HG02763 (cell line): ENCODE measurements around the gene DHX36.

Source experiments
- ATAC-seq: cut with Tn5 transposase; IDR thresholded peaks from one replicate; pipeline ENCODE4 v1.9.1; 2021; ENCODE audit warnings: mild to moderate bottlenecking, moderate library complexity; ENCODE audit not compliant: unreplicated experiment

DHX36 gene

DNA sequence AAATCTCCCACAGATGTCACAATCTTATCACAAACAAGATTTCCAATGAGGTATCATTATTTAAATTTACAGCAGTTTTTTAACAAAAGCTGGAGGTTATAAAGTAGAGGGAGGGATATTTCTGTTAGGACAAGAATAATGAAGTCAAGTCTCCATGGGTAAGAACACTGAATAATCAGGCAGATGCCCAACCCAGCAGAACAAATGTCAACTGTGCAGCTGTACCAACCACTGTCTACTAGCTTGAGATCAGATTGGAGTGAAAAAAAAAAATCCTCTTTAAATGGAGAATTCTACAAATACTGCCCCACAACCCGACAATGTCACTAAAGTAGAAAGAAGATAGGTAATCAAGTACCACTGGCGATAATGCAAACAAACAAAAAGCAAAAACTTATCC, 30.3 kb downstream of the DHX36 start:
- no peak for ATAC-seq

GRCh38 chr3:154290187-154290586, 34.1 kb downstream of the DHX36 start:
- ATAC-seq: no peak

DNA sequence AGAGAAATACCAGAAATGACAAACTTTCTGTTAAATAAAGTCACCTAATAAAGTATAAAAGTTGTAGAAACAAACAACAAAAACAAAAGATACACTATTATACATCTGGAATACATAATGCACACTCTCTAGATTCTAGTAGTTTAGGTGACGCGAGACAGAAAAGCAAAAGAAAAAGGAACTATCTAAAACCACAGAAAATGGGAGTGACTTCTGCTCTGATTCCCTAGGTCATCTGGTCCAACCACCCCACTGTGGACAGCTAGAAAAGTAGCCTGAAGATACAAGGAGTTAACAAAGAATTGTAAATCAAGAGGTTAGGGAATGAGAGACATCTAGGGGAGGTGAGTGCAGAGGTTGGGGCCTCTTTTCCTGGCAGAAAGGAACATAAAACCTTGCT, 39.1 kb downstream of the DHX36 start:
- ATAC-seq: peak; percentile 53

- no peak for ATAC-seq
Observed at GRCh38 chr3:154280161-154280560, 44.1 kb downstream of the DHX36 start.

DNA sequence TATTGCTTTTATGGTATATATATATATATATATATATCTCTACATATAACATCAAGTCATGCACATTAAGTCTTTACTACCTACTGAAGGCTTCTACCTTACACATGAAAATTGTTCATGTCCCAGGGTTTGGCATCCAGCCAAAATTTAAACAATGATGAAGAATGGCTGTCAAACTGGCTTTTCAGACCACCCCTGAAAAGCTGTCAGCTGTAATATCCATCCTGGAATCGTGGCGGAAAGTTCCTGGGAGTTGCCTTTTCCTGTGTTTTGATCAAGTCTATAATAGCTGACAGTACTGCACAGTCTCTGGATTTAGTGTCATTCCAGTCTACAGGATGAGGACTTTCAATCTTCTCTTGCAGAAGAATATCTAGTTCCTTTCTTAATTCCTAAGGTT, 48.3 kb downstream of the DHX36 start:
- no peak for ATAC-seq

DNA sequence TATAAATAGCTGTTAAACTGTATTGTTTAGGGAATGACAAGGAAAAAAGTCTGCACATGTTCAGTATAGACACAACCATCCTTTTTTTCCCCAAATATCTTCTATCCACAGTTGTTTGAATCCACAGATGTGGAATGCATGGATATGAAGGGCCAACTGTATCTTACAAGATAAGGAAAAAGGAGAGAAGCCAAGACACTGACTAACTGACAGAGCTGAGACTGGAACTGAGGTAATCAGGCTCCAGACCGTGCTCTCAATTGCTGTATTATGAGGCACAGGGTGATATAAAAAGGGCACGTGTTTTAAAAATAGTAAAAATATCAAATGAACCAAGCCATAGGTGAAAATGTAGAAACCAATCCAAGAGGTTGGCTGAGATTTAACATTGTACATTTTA, 49.0 kb downstream of the DHX36 start:
- ATAC-seq: no peak

- no peak for ATAC-seq
Observed at GRCh38 chr3:154274348-154274747, 49.9 kb downstream of the DHX36 start.

DNA sequence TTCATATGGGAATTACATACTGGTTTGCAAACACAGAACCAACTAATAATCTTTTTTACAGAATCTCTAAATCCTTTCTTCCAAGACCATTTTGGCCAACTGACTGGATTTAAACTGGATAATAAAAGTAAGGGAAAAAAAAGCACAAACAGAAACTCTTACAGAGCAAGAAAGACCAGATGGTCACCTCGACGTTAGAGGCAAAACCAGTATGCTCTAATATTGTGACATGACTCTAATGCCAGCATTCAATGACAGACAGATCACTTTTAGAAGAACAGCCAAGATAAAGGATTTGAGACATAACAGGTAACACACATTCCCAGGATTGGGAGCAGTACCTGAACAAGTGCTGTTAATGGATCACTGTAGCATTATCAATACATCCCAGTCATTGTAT, 50.9 kb downstream of the DHX36 start:
- no peak for ATAC-seq

- no peak for ATAC-seq
Observed at GRCh38 chr3:154254527-154254926, 69.8 kb downstream of the DHX36 start.

- ATAC-seq: peak; percentile 77
Observed at GRCh38 chr3:154252759-154253638, 71.3 kb downstream of the DHX36 start.

DNA sequence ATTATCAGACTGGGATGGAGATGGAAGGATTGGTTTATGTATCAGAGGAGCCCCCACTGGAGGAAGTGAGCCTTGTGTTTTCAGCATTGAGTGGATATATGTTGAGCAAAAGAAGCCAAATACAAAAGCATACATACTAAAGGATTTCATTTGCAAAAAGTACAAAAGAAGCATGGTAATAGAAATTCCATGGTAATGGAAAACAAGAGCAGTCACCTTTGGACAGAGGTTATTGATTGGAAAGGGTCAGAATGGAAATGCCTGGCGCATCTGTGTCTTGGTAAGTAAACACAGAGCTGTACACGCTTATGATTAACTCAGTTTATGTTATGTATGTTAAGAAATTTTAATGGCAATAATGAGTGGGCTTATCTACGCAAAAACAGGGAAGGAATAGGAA, 72.7 kb downstream of the DHX36 start:
- no peak for ATAC-seq

DNA sequence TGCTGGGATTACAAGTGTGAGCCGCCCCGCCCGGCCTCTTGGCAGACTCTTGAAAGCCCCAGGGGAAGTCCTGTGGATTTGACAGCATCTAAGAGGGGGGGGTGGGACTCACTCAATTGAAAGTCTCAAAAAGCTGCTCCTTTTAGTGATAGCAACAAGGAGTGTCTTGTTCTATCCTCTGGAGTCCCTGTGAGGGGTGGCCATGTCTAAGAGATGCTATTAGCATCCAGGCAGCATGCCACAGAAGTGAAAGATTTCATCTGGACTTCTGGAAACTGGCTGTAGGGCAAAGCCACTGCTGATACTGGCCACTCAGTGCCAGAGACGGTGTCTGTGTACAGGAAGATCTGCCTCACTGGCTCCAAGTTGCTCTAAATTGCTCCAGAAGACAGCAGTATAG, 74.0 kb downstream of the DHX36 start:
- ATAC-seq: no peak

DNA sequence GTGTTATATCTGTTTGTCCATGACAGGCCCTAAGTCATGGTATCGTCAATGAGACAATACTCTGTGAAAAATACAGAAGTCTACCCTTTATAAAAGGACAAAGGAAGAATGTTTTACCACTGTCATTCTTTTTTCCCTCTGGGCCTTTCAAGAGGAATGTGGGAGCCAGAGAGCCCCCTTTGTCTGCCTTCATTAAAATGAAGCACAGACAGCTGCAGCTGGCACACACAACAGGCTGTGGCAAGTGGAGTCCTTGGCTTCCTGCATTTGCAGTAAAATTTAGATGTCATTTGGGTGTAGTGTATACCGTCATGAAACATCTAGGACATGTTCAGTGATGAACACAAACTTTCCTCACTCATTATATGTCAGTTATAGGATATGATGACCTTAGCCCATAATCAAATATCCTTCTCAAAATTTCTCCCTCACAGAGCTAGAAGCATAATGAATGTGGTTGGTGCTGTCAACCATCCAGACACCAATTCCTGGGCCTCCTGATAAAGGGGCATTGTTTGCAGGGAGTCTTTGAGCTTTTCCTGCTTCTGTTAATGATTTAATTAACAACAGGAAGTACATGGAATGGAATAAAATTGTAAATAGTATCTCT, 76.4 kb downstream of the DHX36 start:
- no peak for ATAC-seq

- no peak for ATAC-seq
Observed at GRCh38 chr3:154244644-154245043, 79.6 kb downstream of the DHX36 start.

DNA sequence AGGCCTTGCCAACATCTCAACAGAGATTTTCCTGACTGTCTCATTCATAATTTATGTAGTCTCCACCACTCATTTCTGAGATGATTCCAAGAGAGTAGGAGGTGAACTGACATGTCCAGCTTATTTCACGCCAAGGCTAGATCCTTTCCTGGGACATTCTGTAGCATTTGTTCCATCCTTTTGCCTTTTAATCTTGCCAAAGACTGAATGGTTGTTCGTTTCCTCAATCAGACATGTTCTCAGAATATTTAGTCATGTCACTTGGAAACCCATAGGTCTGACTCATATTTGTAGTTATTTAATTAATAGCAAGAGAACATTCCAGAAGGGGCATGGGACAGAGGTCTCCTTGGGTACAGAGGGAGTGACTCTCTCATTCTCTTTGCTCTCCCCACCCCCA, 80.9 kb downstream of the DHX36 start:
- no peak for ATAC-seq

DNA sequence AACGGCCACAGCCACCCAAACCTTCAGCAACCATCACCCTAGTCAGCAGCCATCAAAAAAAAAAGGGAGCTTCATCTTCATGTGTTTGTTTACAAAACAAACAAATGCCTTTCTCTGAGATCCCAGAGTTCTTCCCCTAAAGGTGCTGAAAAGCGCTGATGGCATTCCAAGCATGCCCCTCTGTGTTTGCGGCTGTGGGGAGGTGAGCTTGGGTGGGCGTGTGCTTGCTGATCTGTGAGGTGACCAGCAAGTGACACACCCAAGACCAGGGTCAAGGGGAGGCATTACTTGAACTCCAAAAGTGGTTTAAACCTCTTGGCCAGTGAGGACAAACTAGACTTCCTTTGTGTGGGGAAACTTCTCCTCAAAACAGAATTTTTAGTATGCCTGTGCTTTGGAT, 81.5 kb downstream of the DHX36 start:
- ATAC-seq: no peak

GRCh38 chr3:154241496-154241895, 82.8 kb downstream of the DHX36 start:
- ATAC-seq: no peak

DNA sequence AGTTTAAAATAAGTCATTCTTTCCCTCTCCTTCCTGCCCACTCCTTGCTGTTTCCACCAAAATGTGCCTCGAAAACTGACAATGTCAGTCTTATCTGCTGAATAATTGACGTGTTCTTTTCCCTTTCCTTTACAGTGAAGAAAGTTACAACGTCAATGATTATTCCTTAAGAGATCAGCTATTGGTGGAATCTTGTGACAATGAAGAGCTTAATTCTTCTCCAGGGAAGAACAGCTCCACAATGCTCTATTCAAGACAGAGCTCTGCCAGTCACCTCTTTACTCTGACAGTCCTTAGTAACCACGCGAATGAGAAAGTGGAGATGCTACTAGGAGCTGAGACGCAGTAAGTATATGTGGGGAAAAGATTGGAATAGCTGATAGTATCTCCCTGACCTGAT, 84.1 kb downstream of the DHX36 start:
- ATAC-seq: no peak

DNA sequence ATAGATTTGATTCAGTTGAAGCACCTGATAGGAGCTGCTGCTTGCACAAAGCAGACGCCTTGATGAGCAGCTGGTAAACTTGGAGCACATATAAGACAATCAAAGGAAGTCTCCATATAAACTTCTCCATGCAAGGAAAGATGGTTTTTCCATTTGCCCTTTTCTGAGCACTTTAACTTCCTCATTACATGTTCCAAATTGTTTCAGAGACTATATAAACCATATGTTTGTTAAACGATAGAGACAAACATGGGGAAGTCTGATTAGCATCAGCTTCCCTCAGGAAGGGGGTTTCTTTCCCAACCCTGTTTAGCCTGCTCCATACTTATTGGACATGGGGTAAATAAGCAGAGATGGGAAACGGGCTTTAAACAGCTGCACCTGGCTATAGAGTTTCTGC, 88.0 kb downstream of the DHX36 start:
- no peak for ATAC-seq

DNA sequence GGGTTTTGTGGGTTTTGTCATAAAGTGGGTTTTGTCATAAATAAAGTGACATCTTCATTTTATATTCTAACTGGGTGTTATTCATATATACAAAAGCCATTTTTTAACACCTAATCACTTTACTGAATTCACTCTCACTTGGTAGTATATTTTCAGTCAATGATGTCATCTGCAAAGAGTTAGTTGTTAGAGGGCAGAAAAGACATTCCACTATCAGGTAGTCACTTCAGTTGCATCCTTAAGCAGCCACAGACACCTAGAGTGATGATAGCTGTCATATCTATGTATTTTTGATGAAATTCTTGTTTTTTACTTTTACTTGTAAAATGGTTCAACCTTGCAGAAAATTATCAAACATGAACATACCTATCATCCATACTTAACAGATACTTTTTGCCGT, 89.0 kb downstream of the DHX36 start:
- ATAC-seq: no peak

GRCh38 chr3:154229217-154229590, 95.1 kb downstream of the DHX36 start:
- no peak for ATAC-seq

DNA sequence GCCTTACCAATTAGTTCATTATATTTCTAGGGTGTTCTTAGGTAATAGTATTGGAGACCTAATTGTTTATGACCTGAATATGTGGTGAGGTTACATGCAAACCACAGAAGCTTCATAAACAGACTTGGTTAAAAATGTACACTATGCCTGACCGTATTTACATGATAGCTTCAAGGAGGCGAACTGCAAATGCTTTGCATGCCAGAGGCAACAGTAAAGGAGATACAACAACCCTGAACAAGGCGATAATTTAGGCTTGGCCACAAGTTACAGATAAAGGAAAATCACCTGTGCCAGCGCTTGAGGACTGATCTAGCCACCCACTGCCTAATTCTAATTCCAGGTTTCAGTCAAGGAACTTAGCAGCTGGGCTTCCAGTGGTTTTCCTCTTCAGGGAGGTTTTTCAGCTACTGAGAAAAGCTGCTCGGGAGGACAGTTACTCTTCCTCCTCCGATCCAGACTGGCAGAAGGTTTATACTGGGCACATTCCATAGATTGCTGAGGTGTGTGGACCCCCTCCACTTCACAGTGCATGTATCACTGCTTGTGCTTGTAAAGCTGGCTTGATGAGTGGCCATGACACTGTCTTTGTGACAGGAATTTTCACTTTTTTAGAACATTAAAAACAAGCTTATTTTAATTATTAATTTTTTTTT, 95.6 kb downstream of the DHX36 start:
- no peak for ATAC-seq
